ENCODE data around the gene PARP16. TPM values are rescaled to one million over a fixed set of nuclear protein-coding genes. Genes with fewer than 3 reads are reported as not detected.
A peak's percentile ranks its signal among the peaks of the same experiment; 100 is the strongest.

PARP16 gene
- total RNA-seq, 1 donor from 2014 or later, result 12.8 TPM

- Histone ChIP-seq H3K9me3 (no peaks in the 10 kb centered on the region), H3K4me1 (peaks cover 18% of the 10 kb centered on the region), H3K27ac (no peak overlapping the region), H3K36me3 (no peaks in the 10 kb centered on the region), H3K4me3 (no peak overlapping the region), H3K27me3 (no peaks in the 10 kb centered on the region)
- no peak for TF ChIP-seq POLR2AphosphoS5 (IDR thresholded peaks at IDR 0.05; ENCODE audit: insufficient read depth in 1 of 2, low read depth in 1 of 2)
- no peak for TF ChIP-seq CTCF (IDR thresholded peaks at IDR 0.05)
- no peak for TF ChIP-seq POLR2A (IDR thresholded peaks at IDR 0.05)
- no peak for DNase-seq (ENCODE audit: extremely low spot score in 2 of 2)
- intact Hi-C loops (cut with DNase I), result no loop called here
Observed at GRCh38 chr15:65289261-65289854, 2.7 kb upstream of the PARP16 start.

GRCh38 chr15:65287520-65287855 lies 805 bp upstream of the PARP16 start:
- no peaks in the 10 kb centered on the region for H3K9me3 ChIP-seq
- H3K4me1 ChIP-seq, result peaks cover 27% of the 10 kb centered on the region
- no peaks in the 10 kb centered on the region for H3K36me3 ChIP-seq
- H3K27ac ChIP-seq, result peak overlapping the region; percentile 88
- H3K4me3 ChIP-seq, result no peak overlapping the region
- intact Hi-C loops (cut with DNase I), result no loop called here
- H3K27me3 ChIP-seq, result no peaks in the 10 kb centered on the region
- TF ChIP-seq POLR2A (IDR thresholded peaks at IDR 0.05), result no peak
- no peak for TF ChIP-seq POLR2AphosphoS5 (IDR thresholded peaks at IDR 0.05; ENCODE audit: insufficient read depth in 1 of 2, low read depth in 1 of 2)
- no peak for TF ChIP-seq CTCF (IDR thresholded peaks at IDR 0.05)
- no peak for DNase-seq (ENCODE audit: extremely low spot score in 2 of 2)

- Histone ChIP-seq H3K9me3 (no peaks in the 10 kb centered on the region), H3K36me3 (no peaks in the 10 kb centered on the region), H3K27me3 (no peaks in the 10 kb centered on the region), H3K4me3 (peak overlapping the region; percentile 71 to 78), H3K4me1 (peaks cover 27% of the 10 kb centered on the region), H3K27ac (peak overlapping the region; percentile 88)
- intact Hi-C loops (cut with DNase I), result no loop called here
- no peak for TF ChIP-seq POLR2AphosphoS5 (IDR thresholded peaks at IDR 0.05; ENCODE audit: insufficient read depth in 1 of 2, low read depth in 1 of 2)
- no peak for TF ChIP-seq CTCF (IDR thresholded peaks at IDR 0.05)
- TF ChIP-seq POLR2A (IDR thresholded peaks at IDR 0.05), result no peak
- no peak for DNase-seq (ENCODE audit: extremely low spot score in 2 of 2)
Observed at GRCh38 chr15:65286069-65286703, 497 bp downstream of the PARP16 start.

- no peak for DNase-seq (ENCODE audit: extremely low spot score in 2 of 2)
- intact Hi-C loops (cut with DNase I), result no loop called here
- peaks cover 27% of the 10 kb centered on the region for H3K4me1 ChIP-seq
- H3K27me3 ChIP-seq, result no peaks in the 10 kb centered on the region
- H3K27ac ChIP-seq, result peak overlapping the region; percentile 88
- peak overlapping the region; percentile 71 to 78 for H3K4me3 ChIP-seq
- no peaks in the 10 kb centered on the region for H3K9me3 ChIP-seq
- H3K36me3 ChIP-seq, result no peaks in the 10 kb centered on the region
- no peak for TF ChIP-seq POLR2AphosphoS5 (IDR thresholded peaks at IDR 0.05; ENCODE audit: insufficient read depth in 1 of 2, low read depth in 1 of 2)
- TF ChIP-seq POLR2A (IDR thresholded peaks at IDR 0.05), result no peak
- no peak for TF ChIP-seq CTCF (IDR thresholded peaks at IDR 0.05)
Observed at GRCh38 chr15:65285291-65286068, 1.2 kb downstream of the PARP16 start.

GRCh38 chr15:65278480-65278879 lies 8.2 kb downstream of the PARP16 start:
- H3K27ac ChIP-seq, result no peak overlapping the region
- H3K36me3 ChIP-seq, result no peaks in the 10 kb centered on the region
- no peak for DNase-seq (ENCODE audit: extremely low spot score in 2 of 2)
- intact Hi-C loops (cut with DNase I), result no loop called here
- peaks cover 4% of the 10 kb centered on the region for H3K4me1 ChIP-seq
- no peak overlapping the region for H3K4me3 ChIP-seq
- TF ChIP-seq POLR2A (IDR thresholded peaks at IDR 0.05) (no peak), POLR2AphosphoS5 (IDR thresholded peaks at IDR 0.05; ENCODE audit: insufficient read depth in 1 of 2, low read depth in 1 of 2) (no peak), CTCF (IDR thresholded peaks at IDR 0.05) (no peak)
- no peaks in the 10 kb centered on the region for H3K9me3 ChIP-seq
- no peaks in the 10 kb centered on the region for H3K27me3 ChIP-seq

Measured in vagina (tissue), 2 donors.